Umbilical cord (tissue), 2 donors: ENCODE results near the gene RALGDS. TPM values are rescaled to one million over a fixed set of nuclear protein-coding genes. Genes with fewer than 3 reads are reported as not detected.

Experiments used
- DNase-seq: peaks from one replicate; pipeline ENCODE4 v3.0.0-alpha.2; 2015; ENCODE audit warnings: low spot score
- total RNA-seq: library from RNA; depleted of rRNA; stranded (reverse); fragments of >200 nt; gene quantifications from one replicate; pipeline ENCODE4 v1.2.3, GENCODE V29; 2014; ENCODE audit warnings: low replicate concordance; ENCODE audit not compliant: insufficient read depth

Gene RALGDS
- total RNA-seq, 1 donor from 2014 or later: 21.9 TPM

GRCh38 chr9:133151601-133152525, 30.8 kb upstream of the RALGDS start:
- no peak for DNase-seq

GRCh38 chr9:133151041-133151440, 30.0 kb upstream of the RALGDS start:
- DNase-seq: no peak

DNA sequence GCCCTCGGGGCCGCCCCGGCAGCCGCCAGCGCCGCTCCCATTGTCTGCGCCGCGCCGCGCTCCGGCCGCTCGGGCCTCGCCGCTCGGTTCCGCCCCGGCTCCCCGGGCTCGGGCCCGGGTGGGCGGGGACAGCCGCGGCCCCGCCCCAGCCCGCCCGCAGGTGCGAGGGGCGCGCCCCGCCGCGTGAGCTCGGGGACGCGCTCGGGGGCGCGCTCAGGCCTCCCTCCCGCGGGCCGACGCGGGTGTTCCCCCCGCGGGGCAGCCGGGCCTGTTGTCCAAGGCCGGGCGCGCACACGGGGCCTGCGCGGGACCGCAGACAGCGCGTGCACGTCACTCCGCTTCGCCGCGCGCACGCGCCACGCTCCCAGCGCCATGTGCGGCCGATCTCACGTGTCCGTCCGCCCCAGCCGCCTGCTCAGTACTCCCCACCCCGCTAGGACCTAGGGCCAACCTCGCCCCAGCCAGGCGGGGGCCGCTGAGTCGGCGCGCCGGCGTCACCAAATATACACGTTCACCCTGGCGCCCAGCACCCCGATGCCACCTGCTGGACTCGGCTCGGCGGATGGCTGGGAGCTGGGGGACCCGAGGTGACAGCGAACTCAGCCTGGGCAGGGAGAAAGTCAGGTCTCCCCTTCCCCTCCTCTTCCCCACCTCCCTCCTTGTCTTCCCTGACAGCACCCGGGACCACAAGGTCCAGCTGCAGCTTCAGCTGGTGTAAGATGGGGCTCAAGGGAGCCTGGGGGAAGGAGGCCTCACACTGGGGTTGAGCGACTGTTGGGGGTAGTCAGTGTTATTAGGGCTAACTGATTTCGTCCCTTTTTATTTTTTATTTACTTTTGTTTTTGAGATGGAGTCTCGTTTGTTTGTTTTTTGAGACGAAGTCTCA, 28.3 kb upstream of the RALGDS start:
- DNase-seq: peak; percentile 91

GRCh38 chr9:133148199-133149129, 27.4 kb upstream of the RALGDS start:
- peak; percentile 65 for DNase-seq

DNA sequence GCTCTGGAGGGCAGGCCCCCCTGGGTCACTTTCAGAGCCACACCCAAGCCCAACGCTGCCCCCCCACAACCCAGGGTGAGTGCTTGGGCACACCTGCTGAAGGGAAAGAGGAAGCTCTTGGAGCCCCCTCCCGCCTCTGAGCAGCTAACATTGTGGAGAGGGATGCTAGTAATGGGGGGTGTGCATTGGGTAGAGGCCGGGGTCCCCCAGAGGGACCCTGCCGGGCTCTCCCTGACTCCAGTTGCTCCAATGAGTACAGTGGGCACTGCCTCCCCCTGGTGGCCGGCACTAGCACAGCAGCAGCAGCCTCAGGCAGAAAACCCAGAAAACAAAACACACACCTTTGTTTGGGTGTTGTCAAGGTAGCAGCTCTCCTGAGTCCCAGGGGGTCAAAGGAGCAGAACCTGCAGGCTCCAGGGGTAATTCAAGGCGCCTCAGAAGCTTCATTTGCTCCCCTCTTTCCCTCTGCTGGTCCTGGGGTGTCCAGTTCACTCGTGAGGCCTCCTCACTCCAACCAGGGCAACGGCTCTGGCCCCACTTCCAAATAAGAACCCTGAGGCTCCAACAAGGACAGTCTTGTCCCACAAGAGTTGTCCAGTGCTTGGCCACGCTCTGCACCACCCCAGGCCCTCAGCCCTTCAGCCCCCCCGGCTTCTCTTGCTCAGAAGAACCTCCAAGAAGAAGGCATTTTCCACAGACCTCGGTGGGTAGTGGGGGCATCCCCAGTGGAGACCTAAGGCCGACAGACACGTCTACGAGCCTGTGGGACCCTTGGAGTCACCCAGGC, 26.6 kb upstream of the RALGDS start:
- peak; percentile 69 for DNase-seq

GRCh38 chr9:133146746-133147411, 25.8 kb upstream of the RALGDS start:
- no peak for DNase-seq

GRCh38 chr9:133144904-133145851, 24.1 kb upstream of the RALGDS start:
- DNase-seq: no peak

DNA sequence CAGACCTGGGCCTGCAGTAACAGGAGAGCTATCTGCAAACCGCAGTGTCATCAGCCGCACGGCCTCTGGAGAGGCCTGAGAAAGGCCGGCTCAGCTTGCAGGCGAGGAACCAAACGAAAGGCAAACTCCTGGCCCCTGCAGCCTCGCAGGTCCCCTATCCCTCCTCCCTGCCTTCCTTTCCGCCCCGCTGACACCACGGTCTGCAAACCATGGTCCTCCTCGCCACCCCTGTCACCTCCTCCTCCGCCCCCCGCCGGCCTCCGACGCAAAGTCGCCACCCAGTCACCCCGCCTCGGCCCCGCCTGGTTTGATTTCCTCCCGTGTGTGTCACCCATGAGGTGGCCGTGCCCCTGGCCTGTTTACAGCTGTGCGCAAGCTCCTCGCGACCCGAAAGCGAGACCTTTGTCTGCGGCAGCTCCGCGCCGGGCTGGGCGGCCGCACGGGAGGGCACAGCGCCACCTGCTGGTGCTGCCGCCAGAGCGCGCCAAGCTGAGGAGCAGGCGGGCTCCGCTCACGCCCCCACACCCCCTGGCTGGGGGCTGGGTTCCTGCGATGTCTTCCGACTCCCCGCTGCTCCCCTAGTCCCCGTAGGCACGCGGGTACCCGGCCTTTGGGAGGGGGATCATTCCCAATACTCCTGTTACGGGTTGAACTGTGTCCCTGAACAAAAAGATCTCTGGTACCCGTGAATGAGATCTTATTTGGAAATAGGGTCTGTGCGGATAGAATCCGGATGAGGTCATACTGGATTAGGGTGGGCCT, 23.3 kb upstream of the RALGDS start:
- DNase-seq: peak; percentile 62

GRCh38 chr9:133143639-133144141, 22.6 kb upstream of the RALGDS start:
- no peak for DNase-seq

GRCh38 chr9:133142684-133143622, 21.9 kb upstream of the RALGDS start:
- no peak for DNase-seq

GRCh38 chr9:133141833-133142595, 21.0 kb upstream of the RALGDS start:
- DNase-seq: no peak

DNA sequence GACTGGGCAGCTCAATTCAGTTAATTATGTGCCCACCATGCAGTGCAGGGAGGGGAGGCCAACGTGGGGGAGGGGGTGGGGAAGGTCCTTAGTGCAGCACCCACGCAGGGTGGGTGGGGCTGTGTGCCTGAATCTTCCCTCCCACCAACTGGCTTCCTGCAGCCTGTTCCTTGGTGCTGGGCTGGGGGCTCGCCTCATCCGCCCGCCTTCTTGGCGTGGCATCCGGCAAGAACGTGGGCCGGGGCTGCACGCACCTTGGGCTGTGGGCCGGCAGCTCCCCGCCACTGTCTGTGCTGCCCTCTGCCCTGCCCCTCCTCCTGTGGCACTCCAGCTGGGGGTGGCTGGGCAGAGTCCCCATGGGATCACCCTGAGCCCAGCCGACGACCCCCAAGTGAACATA, 19.6 kb upstream of the RALGDS start:
- DNase-seq: no peak

DNA sequence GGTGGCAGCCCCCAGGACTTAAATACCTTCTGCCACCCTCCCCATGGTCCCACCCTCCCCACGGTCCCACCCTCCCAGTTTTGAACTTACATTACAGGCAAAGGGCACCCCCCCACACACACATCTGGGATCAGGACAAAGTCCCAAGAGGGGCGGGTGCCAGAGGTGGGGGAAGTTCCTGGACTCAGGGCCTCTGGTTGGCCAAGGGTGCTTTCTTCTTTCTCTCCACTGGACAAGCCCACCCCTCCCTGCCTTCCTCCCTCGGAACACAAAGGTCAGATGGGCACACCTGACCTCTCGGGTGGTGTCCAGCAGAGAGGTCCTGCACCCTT, 19.1 kb upstream of the RALGDS start:
- no peak for DNase-seq

GRCh38 chr9:133139246-133140173, 18.5 kb upstream of the RALGDS start:
- DNase-seq: no peak
